Right lobe of liver (tissue), 6 donors: Measurements from ENCODE around the gene FHIP2A. TPM values are rescaled to one million over a fixed set of nuclear protein-coding genes. Genes with fewer than 3 reads are reported as not detected.

Source experiments
- ATAC-seq, 4 donors: fragments of 200-7000 bp; cut with Tn5 transposase; one replicate each; pipeline ENCODE4 v1.9.1; 2020; ENCODE audit warnings: mild to moderate bottlenecking in 4 of 4, moderate library complexity in 4 of 4
- DNase-seq, 3 donors: peaks; one replicate each; pipeline ENCODE4 v3.0.0-alpha.2; 2020
- H3K27ac ChIP-seq, 3 donors: fragments of 200-600 bp; one replicate each; pipeline ENCODE4 v1.8.0; 2022
- H3K27me3 ChIP-seq, 2 donors: fragments of 200-600 bp; one replicate each; pipeline ENCODE4 v1.8.0; 2022
- H3K36me3 ChIP-seq, 4 donors: fragments of 200-600 bp; sonication (generic) in 1 of 4; one replicate each; pipeline versions ENCODE4 v1.5.1 to v1.8.0; 2017 to 2022; ENCODE audit warnings: control low read depth in 1 of 4
- H3K4me1 ChIP-seq, 4 donors: fragments of 200-600 bp; sonication (generic) in 1 of 4; one replicate each; pipeline versions ENCODE4 v1.5.1 to v1.8.0; 2017 to 2022; ENCODE audit warnings: control low read depth in 1 of 4
- H3K4me3 ChIP-seq, 3 donors: fragments of 200-600 bp; one replicate each; pipeline ENCODE4 v1.8.0; 2022
- H3K9me3 ChIP-seq, 4 donors: fragments of 200-600 bp; sonication (generic) in 1 of 4; one replicate each; pipeline versions ENCODE4 v1.5.1 to v1.8.0; 2017 to 2022; ENCODE audit warnings: control low read depth in 1 of 4
- CTCF ChIP-seq, 4 donors: fragments of 200-600 bp in 3 of 4; fragments of 450-650 bp in 1 of 4; IDR thresholded peaks; one replicate each; pipeline versions ENCODE4 v1.5.1 to v1.8.0; 2016 to 2022; ENCODE audit warnings: antibody characterized with exemption in 4 of 4, mild to moderate bottlenecking in 2 of 4
- POLR2A ChIP-seq: fragments of 450-650 bp; IDR thresholded peaks from one replicate; pipeline ENCODE4 v1.6.1; 2017; ENCODE audit warnings: antibody characterized with exemption, mild to moderate bottlenecking
- WGBS: methylation state at CpG from one replicate; pipeline ENCODE4 v1.1.6; 2018; ENCODE audit warnings: low coverage, low lambda C conversion rate; ENCODE audit not compliant: insufficient coverage; ENCODE audit errors: missing lambda C conversion rate; 5-methylcytosine and 5-hydroxymethylcytosine counted together
- intact Hi-C, 2 donors: fragments of 100-400 bp; cut with DNase I; formaldehyde crosslinking; loops; one replicate each; pipeline versions ENCODE4 v1.11.2 to v1.14.1; 2022
- total RNA-seq, 6 experiments: library from RNA; depleted of rRNA in 2 of 6; stranded (reverse); fragments of >200 nt in 2 of 6; fragmentation: NEBNext Ultra II Directional in 3 of 6; extraction: Animal tissue kit (Norgen Biotek cat#: 25700) in 3 of 6; gene quantifications; one replicate each; pipeline versions ENCODE4 v1.1.0 to v1.2.4, GENCODE V29; 2016 to 2023
- donor health status: DM: no; HTN: yes; CAD: no.
- donor health status: DM: no; HTN: no; CAD: no.
- donor health status: DM: no; HTN: no; CAD: no.
- donor health status: DM: no; HTN: yes; CAD: no.
- donor health status: DM: no; HTN: yes; CAD: no.

The FHIP2A gene
- total RNA-seq, 6 experiments from 2014 or later, result 17.4 to 22.8 (median 21.7) TPM

GRCh38 chr10:114869520-114869892 is 47.9 kb downstream of the FHIP2A start:
- Histone ChIP-seq H3K27ac (no peak overlapping the region), H3K4me3 (no peak overlapping the region), H3K9me3 (no peaks in the 10 kb centered on the region), H3K27me3 (no peaks in the 10 kb centered on the region), H3K36me3 (peaks cover 0 to 6% (median 2%) of the 10 kb centered on the region in 4 donors), H3K4me1 (no peaks in the 10 kb centered on the region)
- intact Hi-C loops, result no loop called here
- WGBS, result 35% methylated on average over 1 of the region's 1 CpG
- no peak for DNase-seq
- no peak for ATAC-seq
- no peak for TF ChIP-seq POLR2A
- TF ChIP-seq CTCF (IDR thresholded peaks at IDR 0.05), result no peak

- no peak for ATAC-seq
- H3K4me3 ChIP-seq, result no peak overlapping the region
- TF ChIP-seq CTCF (IDR thresholded peaks at IDR 0.05) (no peak), POLR2A (no peak)
- intact Hi-C loops, result no loop called here
- DNase-seq, result no peak
- WGBS, result 92% methylated on average over 3 of the region's 3 CpGs
- H3K9me3 ChIP-seq, result no peaks in the 10 kb centered on the region
- no peak overlapping the region for H3K27ac ChIP-seq
- H3K36me3 ChIP-seq, result peaks cover 0 to 1% (median 0%) of the 10 kb centered on the region in 4 donors
- H3K4me1 ChIP-seq, result no peaks in the 10 kb centered on the region
- no peaks in the 10 kb centered on the region for H3K27me3 ChIP-seq
Measured at GRCh38 chr10:114870486-114870885, 48.9 kb downstream of the FHIP2A start.

DNA sequence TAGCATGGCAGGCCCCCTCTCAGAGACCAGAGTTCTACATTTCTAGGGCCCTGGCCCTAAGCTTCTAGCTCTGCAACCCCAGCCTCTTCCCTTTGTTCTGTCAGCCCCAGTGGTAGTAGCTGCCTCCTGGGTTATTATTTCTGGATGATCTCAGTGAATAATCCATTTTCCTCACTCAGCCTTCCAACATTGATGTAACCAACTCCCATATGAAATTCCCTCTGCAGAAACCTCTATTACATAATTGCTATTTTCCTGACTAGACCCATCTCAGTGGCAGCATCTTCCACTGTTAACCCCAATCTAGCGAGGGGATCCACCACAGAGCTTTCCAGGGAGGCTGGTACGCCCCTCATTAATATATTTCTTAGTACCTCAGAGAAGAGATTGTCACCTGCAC is 49.8 kb downstream of the FHIP2A start:
- no peak overlapping the region for H3K4me3 ChIP-seq
- H3K9me3 ChIP-seq, result no peaks in the 10 kb centered on the region
- no peaks in the 10 kb centered on the region for H3K36me3 ChIP-seq
- intact Hi-C loops, result no loop called here
- no peaks in the 10 kb centered on the region for H3K4me1 ChIP-seq
- DNase-seq (no peak), ATAC-seq (no peak)
- 93% methylated on average over 2 of the region's 2 CpGs for WGBS
- H3K27me3 ChIP-seq, result no peaks in the 10 kb centered on the region
- no peak overlapping the region for H3K27ac ChIP-seq
- TF ChIP-seq CTCF (IDR thresholded peaks at IDR 0.05) (no peak), POLR2A (no peak)

Other genes starting within 250 kb of the FHIP2A start
- gene ABLIM1, start 163.5 kb upstream of the FHIP2A start, total RNA-seq, result 10 to 100 TPM; 38.8 to 76.5 (median 50.6) TPM
- 10 to 100 TPM in 1 of 6 experiments, 1 to 10 TPM in 5; 6.7 to 12.5 (median 8.7) TPM for gene TRUB1, start 116.4 kb downstream of the FHIP2A start, total RNA-seq